Trophoblast cell (in vitro differentiated cells and primary cell): ENCODE data around the gene ADAMTS12.
A peak's percentile ranks its signal among the peaks of the same experiment; 100 is the strongest.
"Not testable (repeated sequence)": the region's sequence is repeated elsewhere in the genome, so short reads cannot be mapped to it uniquely, and the experiment has no call there.

ENCODE experiments used
- DNase-seq, 2 donors: peaks; one replicate each; pipeline ENCODE4 v3.0.0-alpha.2; 2016
- H2AFZ ChIP-seq: 2 replicates; pipeline ENCODE4 v1.6.1; 2013; ENCODE audit warnings: low read length, moderate library complexity, mild to moderate bottlenecking; ENCODE audit not compliant: insufficient read depth, poor library complexity
- H2AK5ac ChIP-seq: 2 replicates; pipeline ENCODE4 v1.6.1; 2013; ENCODE audit warnings: mild to moderate bottlenecking, low read length
- H2BK120ac ChIP-seq: 2 replicates; pipeline ENCODE4 v1.6.1; 2013; ENCODE audit warnings: low read length, mild to moderate bottlenecking, moderate library complexity; ENCODE audit not compliant: insufficient read depth, poor library complexity
- H2BK12ac ChIP-seq: 2 replicates; pipeline ENCODE4 v1.6.1; 2013; ENCODE audit warnings: mild to moderate bottlenecking, low read length, moderate library complexity
- H2BK5ac ChIP-seq: 2 replicates; pipeline ENCODE4 v1.6.1; 2013; ENCODE audit warnings: low read length, low read depth, moderate library complexity, mild to moderate bottlenecking; ENCODE audit not compliant: poor library complexity
- H3K14ac ChIP-seq: 2 replicates; pipeline ENCODE4 v1.6.1; 2013; ENCODE audit warnings: mild to moderate bottlenecking, low read length
- H3K18ac ChIP-seq: 2 replicates; pipeline ENCODE4 v1.6.1; 2013; ENCODE audit warnings: mild to moderate bottlenecking, low read length
- H3K23ac ChIP-seq: 2 replicates; pipeline ENCODE4 v1.6.1; 2013; ENCODE audit warnings: low read length
- H3K27ac ChIP-seq: 2 replicates; pipeline ENCODE4 v1.5.1; 2013; ENCODE audit warnings: low read depth, mild to moderate bottlenecking, inconsistent platforms, low read length, moderate library complexity
- H3K27me3 ChIP-seq: 2 replicates; pipeline ENCODE4 v1.6.1; 2013; ENCODE audit warnings: inconsistent platforms, mild to moderate bottlenecking, low read length, moderate library complexity; ENCODE audit not compliant: insufficient read depth
- H3K36me3 ChIP-seq, 2 experiments: 1 replicate in 1 of 2; 2 replicates in 1 of 2; pipeline ENCODE4 v1.6.1; 2013; ENCODE audit warnings: low read length in 2 of 2, mild to moderate bottlenecking in 2 of 2, moderate library complexity in 1 of 2; ENCODE audit not compliant: insufficient read depth in 2 of 2, control insufficient read depth in 1 of 2
- H3K4ac ChIP-seq: 2 replicates; pipeline ENCODE4 v1.6.1; 2013; ENCODE audit warnings: low read depth, mild to moderate bottlenecking, low read length, moderate library complexity
- H3K4me1 ChIP-seq, 2 experiments: 1 replicate in 1 of 2; 2 replicates in 1 of 2; pipeline ENCODE4 v1.6.1; 2013; ENCODE audit warnings: low read length in 2 of 2, mild to moderate bottlenecking in 2 of 2, moderate library complexity in 1 of 2; ENCODE audit not compliant: insufficient read depth in 2 of 2, control insufficient read depth in 1 of 2
- H3K4me2 ChIP-seq: 2 replicates; pipeline ENCODE4 v1.6.1; 2013; ENCODE audit warnings: inconsistent platforms, mild to moderate bottlenecking, low read length, moderate library complexity
- H3K4me3 ChIP-seq: 2 replicates; pipeline ENCODE4 v1.5.1; 2013; ENCODE audit warnings: mild to moderate bottlenecking, low read depth, low read length, inconsistent platforms
- H3K79me1 ChIP-seq: one replicate; pipeline ENCODE4 v1.6.1; 2013; ENCODE audit warnings: low read length
- H3K79me2 ChIP-seq: 2 replicates; pipeline ENCODE4 v1.6.1; 2013; ENCODE audit warnings: low read length, mild to moderate bottlenecking; ENCODE audit not compliant: control insufficient read depth, insufficient read depth, poor library complexity
- H3K9ac ChIP-seq: 2 replicates; pipeline ENCODE4 v1.6.1; 2013; ENCODE audit warnings: mild to moderate bottlenecking, low read length
- H3K9me3 ChIP-seq: 2 replicates; pipeline ENCODE4 v1.6.1; 2013; ENCODE audit warnings: low read depth, mild to moderate bottlenecking, control low read depth, inconsistent platforms, low read length; ENCODE audit not compliant: insufficient read depth
- H4K12ac ChIP-seq: 2 replicates; pipeline ENCODE4 v1.6.1; 2013; ENCODE audit warnings: low read depth, mild to moderate bottlenecking, low read length, moderate library complexity
- H4K8ac ChIP-seq: 2 replicates; pipeline ENCODE4 v1.6.1; 2013; ENCODE audit warnings: low read depth, mild to moderate bottlenecking, low read length, moderate library complexity
- H4K91ac ChIP-seq: one replicate; pipeline ENCODE4 v1.6.1; 2013; ENCODE audit warnings: low read depth, mild to moderate bottlenecking, low read length, moderate library complexity
- WGBS: extraction: QIAGEN DNeasy Blood & Tissue Kit; methylation state at CpG from one replicate; pipeline ENCODE4 v1.1.7; 2013; ENCODE audit warnings: missing lambda C conversion rate; ENCODE audit not compliant: insufficient read length, insufficient coverage; ENCODE audit errors: extremely low coverage; 5-methylcytosine and 5-hydroxymethylcytosine counted together

Gene ADAMTS12

GRCh38 chr5:33877449-33877848 lies 14.3 kb downstream of the ADAMTS12 start:
- no peak for DNase-seq
- Histone ChIP-seq H4K91ac (no peak overlapping the region), H3K14ac (no peak overlapping the region), H2AK5ac (no peak overlapping the region), H3K36me3 (peaks cover 0 to 1% of the 10 kb centered on the region in 2 experiments), H3K27ac (no peak overlapping the region), H3K4me1 (no peaks in the 10 kb centered on the region), H2BK12ac (no peak overlapping the region), H3K79me2 (no peaks in the 10 kb centered on the region), H3K4me2 (no peak overlapping the region), H4K12ac (no peak overlapping the region), H2BK5ac (no peak overlapping the region), H2AFZ (no peak overlapping the region), H3K18ac (no peak overlapping the region), H3K4ac (no peak overlapping the region), H3K9ac (no peak overlapping the region), H4K8ac (no peak overlapping the region), H3K79me1 (no peaks in the 10 kb centered on the region), H2BK120ac (no peak overlapping the region), H3K9me3 (no peaks in the 10 kb centered on the region), H3K23ac (no peak overlapping the region), H3K27me3 (no peaks in the 10 kb centered on the region), H3K4me3 (no peak overlapping the region)
- no CpG with 5 or more reads among the region's 4 CpGs for WGBS

GRCh38 chr5:33867241-33867640 lies 24.5 kb downstream of the ADAMTS12 start:
- H3K27ac ChIP-seq: no peak overlapping the region
- no peak overlapping the region for H4K12ac ChIP-seq
- no peaks in the 10 kb centered on the region for H3K36me3 ChIP-seq
- H3K9me3 ChIP-seq: peaks cover 5% of the 10 kb centered on the region
- H2BK120ac ChIP-seq: no peak overlapping the region
- H2AK5ac ChIP-seq: no peak overlapping the region
- no peak overlapping the region for H3K4me2 ChIP-seq
- H2AFZ ChIP-seq: no peak overlapping the region
- no peak overlapping the region for H3K4ac ChIP-seq
- H3K9ac ChIP-seq: no peak overlapping the region
- H3K18ac ChIP-seq: no peak overlapping the region
- H3K14ac ChIP-seq: no peak overlapping the region
- DNase-seq: no peak
- whole genome bisulfite sequencing: no CpG with 5 or more reads among the region's 1 CpG
- no peak overlapping the region for H4K91ac ChIP-seq
- no peaks in the 10 kb centered on the region for H3K27me3 ChIP-seq
- H3K23ac ChIP-seq: no peak overlapping the region
- H3K79me1 ChIP-seq: no peaks in the 10 kb centered on the region
- H3K79me2 ChIP-seq: no peaks in the 10 kb centered on the region
- H3K4me1 ChIP-seq: no peaks in the 10 kb centered on the region
- H3K4me3 ChIP-seq: no peak overlapping the region
- no peak overlapping the region for H2BK5ac ChIP-seq
- no peak overlapping the region for H2BK12ac ChIP-seq
- H4K8ac ChIP-seq: no peak overlapping the region

- whole genome bisulfite sequencing: no CpG with 5 or more reads among the region's 4 CpGs
- not testable (repeated sequence) for H3K27me3 ChIP-seq, H4K12ac ChIP-seq, H2BK120ac ChIP-seq, H3K79me2 ChIP-seq, H3K18ac ChIP-seq, H3K9me3 ChIP-seq, H4K8ac ChIP-seq, DNase-seq, H3K36me3 ChIP-seq, H2AFZ ChIP-seq, H3K9ac ChIP-seq, H2BK12ac ChIP-seq, H3K27ac ChIP-seq, H3K4me2 ChIP-seq, H3K14ac ChIP-seq, H2BK5ac ChIP-seq, H3K4ac ChIP-seq, H3K23ac ChIP-seq, H3K4me3 ChIP-seq, H4K91ac ChIP-seq, H2AK5ac ChIP-seq, H3K79me1 ChIP-seq
- H3K4me1 ChIP-seq: peaks cover 0 to 16% of the 10 kb centered on the region in 2 experiments
These were observed 32.6 kb downstream of the ADAMTS12 start for GRCh38 chr5:33859177-33859576.

GRCh38 chr5:33857037-33857436 lies 34.8 kb downstream of the ADAMTS12 start:
- WGBS: no CpG with 5 or more reads among the region's 5 CpGs
- Histone ChIP-seq H3K27ac (no peak overlapping the region), H3K4me1 (peaks cover 5 to 20% of the 10 kb centered on the region in 2 experiments), H3K4ac (no peak overlapping the region), H4K8ac (no peak overlapping the region), H3K9me3 (no peaks in the 10 kb centered on the region), H4K12ac (no peak overlapping the region), H3K23ac (no peak overlapping the region), H3K27me3 (no peaks in the 10 kb centered on the region), H2BK120ac (no peak overlapping the region), H4K91ac (no peak overlapping the region), H3K9ac (no peak overlapping the region), H3K4me3 (no peak overlapping the region), H3K4me2 (no peak overlapping the region), H3K79me2 (peaks cover 2% of the 10 kb centered on the region), H3K18ac (no peak overlapping the region), H2BK5ac (no peak overlapping the region), H3K79me1 (peaks cover 9% of the 10 kb centered on the region), H2AK5ac (no peak overlapping the region), H3K36me3 (no peaks in the 10 kb centered on the region), H2BK12ac (peak overlapping the region; percentile 24), H3K14ac (no peak overlapping the region), H2AFZ (no peak overlapping the region)
- DNase-seq: no peak
